Activated CD4-positive, alpha-beta T cell treated with anti-CD3 and anti-CD28 coated beads, Interleukin-2, amount 50 U/mL, for 4 hours (primary cell): Measurements from ENCODE around the gene GPR39.
"Not testable (repeated sequence)": the region's sequence is repeated elsewhere in the genome, so short reads cannot be mapped to it uniquely, and the experiment has no call there.

ENCODE experiments used
- DNase-seq, 2 experiments: peaks; one replicate each; pipeline ENCODE4 v3.0.0-alpha.2; 2020

GPR39 gene

GRCh38 chr2:132416723-132417395, at the start of gene GPR39:
GPR39 (plus strand) TSS chr2:132416805.
- no peak for DNase-seq

GRCh38 chr2:132368191-132368590, 48.4 kb upstream of the GPR39 start:
- no peak for DNase-seq

GRCh38 chr2:132372276-132372675, 44.3 kb upstream of the GPR39 start:
- DNase-seq = no peak

- no peak for DNase-seq
Measured at GRCh38 chr2:132373391-132374135, 43.0 kb upstream of the GPR39 start.

GRCh38 chr2:132374151-132374550, 42.5 kb upstream of the GPR39 start:
- no peak for DNase-seq

- no peak for DNase-seq
Measured at GRCh38 chr2:132374551-132374950, 42.1 kb upstream of the GPR39 start.

GRCh38 chr2:132374961-132375360, 41.6 kb upstream of the GPR39 start:
- no peak for DNase-seq

GRCh38 chr2:132381376-132381775, 35.2 kb upstream of the GPR39 start:
- no peak for DNase-seq

- DNase-seq = no peak
Measured at GRCh38 chr2:132383956-132384355, 32.6 kb upstream of the GPR39 start.

- no peak for DNase-seq
Measured at GRCh38 chr2:132384491-132385151, 32.0 kb upstream of the GPR39 start.

GRCh38 chr2:132387126-132387525, 29.5 kb upstream of the GPR39 start:
- DNase-seq = no peak

- no peak for DNase-seq
Measured at GRCh38 chr2:132390076-132390475, 26.5 kb upstream of the GPR39 start.

- no peak for DNase-seq
Measured at GRCh38 chr2:132391378-132391777, 25.2 kb upstream of the GPR39 start.

GRCh38 chr2:132392221-132392620, 24.4 kb upstream of the GPR39 start:
- no peak for DNase-seq

- no peak for DNase-seq
Measured at GRCh38 chr2:132392879-132393278, 23.7 kb upstream of the GPR39 start.

GRCh38 chr2:132397042-132397441, 19.6 kb upstream of the GPR39 start:
- DNase-seq = not testable (repeated sequence)

GRCh38 chr2:132400169-132400900, 16.3 kb upstream of the GPR39 start:
- DNase-seq = no peak

- DNase-seq = no peak
Measured at GRCh38 chr2:132400901-132401240, 15.7 kb upstream of the GPR39 start.

GRCh38 chr2:132401326-132401725, 15.3 kb upstream of the GPR39 start:
- DNase-seq = no peak

- DNase-seq = no peak
Measured at GRCh38 chr2:132403146-132403545, 13.5 kb upstream of the GPR39 start.

- DNase-seq = no peak
Measured at GRCh38 chr2:132404056-132404455, 12.5 kb upstream of the GPR39 start.

- DNase-seq = no peak
Measured at GRCh38 chr2:132407784-132408183, 8.8 kb upstream of the GPR39 start.

- no peak for DNase-seq
Measured at GRCh38 chr2:132412021-132412420, 4.6 kb upstream of the GPR39 start.
